Esophagus squamous epithelium (tissue), 5 donors: ENCODE data around the gene PUS10. TPM values are rescaled to one million over a fixed set of nuclear protein-coding genes. Genes with fewer than 3 reads are reported as not detected.

ENCODE experiments used
- DNase-seq: peaks from one replicate; lab custom pipeline; 2025; lab: John Stamatoyannopoulos, UW
- H3K27ac ChIP-seq, 4 donors: fragments of 200-600 bp; sonication (generic); one replicate each; pipeline ENCODE4 v1.5.1; 2016 to 2019; ENCODE audit warnings: mild to moderate bottlenecking in 1 of 4
- H3K27me3 ChIP-seq, 4 donors: fragments of 200-600 bp; sonication (generic); 1 replicate in 3 of 4; 2 replicates in 1 of 4; pipeline versions ENCODE4 v1.5.1 to v1.6.0; 2017 to 2021; ENCODE audit warnings: antibody characterized with exemption in 1 of 4
- H3K36me3 ChIP-seq, 3 donors: fragments of 200-600 bp; sonication (generic); one replicate each; pipeline ENCODE4 v1.5.1; 2016 to 2019
- H3K4me1 ChIP-seq, 3 donors: fragments of 200-600 bp; sonication (generic); one replicate each; pipeline ENCODE4 v1.5.1; 2017 to 2019
- H3K4me3 ChIP-seq, 4 donors: fragments of 200-600 bp; sonication (generic); 1 replicate in 3 of 4; 2 replicates in 1 of 4; pipeline ENCODE4 v1.5.1; 2016 to 2019; ENCODE audit warnings: mild to moderate bottlenecking in 2 of 4, moderate library complexity in 1 of 4
- H3K9me3 ChIP-seq, 3 donors: fragments of 200-600 bp; sonication (generic); one replicate each; pipeline ENCODE4 v1.5.1; 2016 to 2019
- POLR2A ChIP-seq, 4 donors: fragments of 450-650 bp; IDR thresholded peaks; one replicate each; pipeline ENCODE4 v1.6.1; 2017; ENCODE audit warnings: antibody characterized with exemption in 4 of 4, mild to moderate bottlenecking in 4 of 4, moderate library complexity in 3 of 4
- WGBS, 2 donors: methylation state at CpG; one replicate each; pipeline ENCODE4 v1.1.5; 2018; 5-methylcytosine and 5-hydroxymethylcytosine counted together
- intact Hi-C: fragments of 100-400 bp; cut with DNase I; formaldehyde crosslinking; loops from one replicate; pipeline ENCODE4 v1.15.0; 2022
- small RNA-seq, 4 donors: library from RNA; depleted of rRNA; stranded (forward); fragments of <200 nt; gene quantifications; one replicate each; pipeline ENCODE3, GENCODE V24; 2016
- total RNA-seq, 4 donors: library from RNA; depleted of rRNA; stranded (reverse); fragments of >200 nt; gene quantifications; one replicate each; pipeline ENCODE4 v1.1.0, GENCODE V29; 2016
- TF ChIP-seq, protein P1 (sequence below), 6 experiments: fragments of 450-650 bp in 4 of 6; fragments of 200-600 bp in 2 of 6; sonication (generic) in 2 of 6; IDR thresholded peaks; one replicate each; pipeline ENCODE4 v1.5.1; 2016 to 2019; ENCODE audit warnings: antibody characterized with exemption in 6 of 6, mild to moderate bottlenecking in 4 of 6, moderate library complexity in 4 of 6
- donor health status: DM: yes; HTN: yes; CAD: no.

The PUS10 gene
- total RNA-seq, 4 donors from 2014 or later = 3.7 to 9.1 (median 5.4) TPM

DNA sequence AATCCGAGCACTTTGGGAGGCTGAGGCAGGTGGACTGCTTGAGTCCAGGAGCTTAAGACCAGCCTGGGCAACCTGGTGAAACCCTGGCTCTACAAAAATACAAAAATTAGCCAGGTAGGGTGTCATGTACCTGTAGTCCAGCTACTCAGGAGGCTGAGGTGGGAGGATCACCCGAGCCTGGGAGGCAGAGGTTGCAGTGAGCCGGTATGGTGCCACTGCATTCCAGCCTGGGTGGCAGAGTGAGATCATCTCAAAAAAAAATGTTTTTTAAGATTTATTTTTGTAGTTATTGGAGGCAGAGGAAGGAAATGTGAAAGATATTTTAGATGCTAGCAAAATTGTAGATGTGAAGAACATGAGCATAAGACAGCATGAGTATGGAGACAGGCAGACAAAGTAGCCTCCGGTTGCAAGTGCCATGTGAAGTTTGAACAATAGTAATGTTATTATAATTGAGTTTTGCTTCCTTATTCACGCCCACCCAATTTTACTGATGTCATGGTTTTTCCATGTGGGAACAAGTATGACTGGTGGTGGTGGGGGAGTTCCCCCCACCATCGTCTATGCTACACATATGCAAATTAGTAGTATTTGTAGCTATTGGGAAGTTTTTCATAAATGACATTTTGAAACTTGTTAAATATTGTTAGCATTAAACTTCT is 118.7 kb downstream of the PUS10 start:
- Histone ChIP-seq H3K27ac (no peak overlapping the region), H3K4me1 (no peaks in the 10 kb centered on the region), H3K27me3 (no peaks in the 10 kb centered on the region), H3K36me3 (peaks cover 0 to 99% (median 5%) of the 10 kb centered on the region in 3 donors), H3K9me3 (no peaks in the 10 kb centered on the region), H3K4me3 (no peak overlapping the region)
- intact Hi-C loops = no loop called here
- TF ChIP-seq, protein P1, sequence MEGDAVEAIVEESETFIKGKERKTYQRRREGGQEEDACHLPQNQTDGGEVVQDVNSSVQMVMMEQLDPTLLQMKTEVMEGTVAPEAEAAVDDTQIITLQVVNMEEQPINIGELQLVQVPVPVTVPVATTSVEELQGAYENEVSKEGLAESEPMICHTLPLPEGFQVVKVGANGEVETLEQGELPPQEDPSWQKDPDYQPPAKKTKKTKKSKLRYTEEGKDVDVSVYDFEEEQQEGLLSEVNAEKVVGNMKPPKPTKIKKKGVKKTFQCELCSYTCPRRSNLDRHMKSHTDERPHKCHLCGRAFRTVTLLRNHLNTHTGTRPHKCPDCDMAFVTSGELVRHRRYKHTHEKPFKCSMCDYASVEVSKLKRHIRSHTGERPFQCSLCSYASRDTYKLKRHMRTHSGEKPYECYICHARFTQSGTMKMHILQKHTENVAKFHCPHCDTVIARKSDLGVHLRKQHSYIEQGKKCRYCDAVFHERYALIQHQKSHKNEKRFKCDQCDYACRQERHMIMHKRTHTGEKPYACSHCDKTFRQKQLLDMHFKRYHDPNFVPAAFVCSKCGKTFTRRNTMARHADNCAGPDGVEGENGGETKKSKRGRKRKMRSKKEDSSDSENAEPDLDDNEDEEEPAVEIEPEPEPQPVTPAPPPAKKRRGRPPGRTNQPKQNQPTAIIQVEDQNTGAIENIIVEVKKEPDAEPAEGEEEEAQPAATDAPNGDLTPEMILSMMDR (IDR thresholded peaks at IDR 0.05) = no peak
- TF ChIP-seq POLR2A (IDR thresholded peaks at IDR 0.05) = no peak
- DNase-seq = no peak
- WGBS, 2 donors = 58 to 76% methylated on average over 6 of the region's 6 CpGs

DNA sequence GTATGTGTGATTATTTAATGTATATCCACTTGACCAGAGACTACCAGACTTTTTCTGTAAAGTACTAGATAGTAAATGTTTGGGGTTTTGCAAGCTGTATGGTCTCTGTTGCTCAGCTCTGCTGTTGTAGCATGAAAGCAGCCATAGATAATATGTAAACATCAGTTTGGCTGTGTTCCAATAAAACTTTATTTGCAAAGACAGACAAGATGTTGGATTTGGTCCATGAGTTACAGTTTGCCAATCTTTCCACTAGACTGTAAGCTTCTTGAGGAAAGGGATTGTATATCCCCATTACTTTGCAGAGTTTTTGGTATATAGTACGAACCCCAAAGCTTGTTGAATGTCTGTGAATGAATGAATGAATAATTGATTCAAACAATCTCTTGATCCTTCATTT is 119.5 kb downstream of the PUS10 start:
- 94 to 100% methylated on average over 1 of the region's 1 CpG for WGBS, 2 donors
- peaks cover 0 to 99% (median 3%) of the 10 kb centered on the region in 3 donors for H3K36me3 ChIP-seq
- no peaks in the 10 kb centered on the region for H3K4me1 ChIP-seq
- DNase-seq = no peak
- no peak overlapping the region for H3K4me3 ChIP-seq
- TF ChIP-seq POLR2A (IDR thresholded peaks at IDR 0.05) = no peak
- TF ChIP-seq, protein P1 (IDR thresholded peaks at IDR 0.05) = no peak
- no peaks in the 10 kb centered on the region for H3K9me3 ChIP-seq
- intact Hi-C loops = no loop called here
- H3K27ac ChIP-seq = no peak overlapping the region
- no peaks in the 10 kb centered on the region for H3K27me3 ChIP-seq

Small RNA genes lying within 50 kb of the gene (small RNA-seq; reads per million reads assigned to genes)
- gene RNA5SP95 (0 reads per million in 4 donors), gene RNU4-51P (0 reads per million in 4 donors)

Other genes with a start within 250 kb of the PUS10 start
- 10 to 100 TPM; 16.3 to 20.9 (median 16.8) TPM for gene REL, start 136.7 kb downstream of the PUS10 start, total RNA-seq
- gene PEX13, start 535 bp downstream of the PUS10 start, total RNA-seq = 10 to 100 TPM; 19.6 to 39.3 (median 28.5) TPM
- gene SANBR, start 47.6 kb upstream of the PUS10 start, total RNA-seq = 1 to 10 TPM; 2.8 to 6.7 (median 5.2) TPM
- gene C2orf74, start 143.9 kb upstream of the PUS10 start, total RNA-seq = 10 to 100 TPM in 1 of 4 donors, 1 to 10 TPM in 3; 3.2 to 15.1 (median 8.7) TPM